ENCODE results near the gene TSPEAR.

DNA sequence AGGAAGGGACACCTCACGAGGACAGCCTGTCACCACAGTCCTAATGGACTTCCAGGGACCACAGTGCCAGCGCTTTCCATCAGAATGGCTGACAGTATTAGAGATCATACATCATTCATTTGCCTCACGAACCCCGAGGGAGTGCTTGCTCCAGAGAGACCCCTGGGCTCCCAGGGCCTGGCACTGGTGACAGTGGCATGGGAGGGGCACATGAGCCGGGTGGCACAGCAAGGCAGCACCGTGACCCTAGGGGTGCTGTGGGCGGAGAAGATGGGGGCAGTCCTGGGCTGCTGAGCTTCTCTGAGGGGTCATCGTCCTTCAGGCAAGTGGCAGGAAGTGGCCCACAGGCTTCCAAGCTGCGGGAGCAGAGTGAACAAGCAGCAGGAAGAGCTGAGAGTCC lies 16.4 kb upstream of the TSPEAR start:
- no peak for TF ChIP-seq POLR2A (IDR thresholded peaks at IDR 0.05; ENCODE audit: low read depth)
- TF ChIP-seq, protein P1, sequence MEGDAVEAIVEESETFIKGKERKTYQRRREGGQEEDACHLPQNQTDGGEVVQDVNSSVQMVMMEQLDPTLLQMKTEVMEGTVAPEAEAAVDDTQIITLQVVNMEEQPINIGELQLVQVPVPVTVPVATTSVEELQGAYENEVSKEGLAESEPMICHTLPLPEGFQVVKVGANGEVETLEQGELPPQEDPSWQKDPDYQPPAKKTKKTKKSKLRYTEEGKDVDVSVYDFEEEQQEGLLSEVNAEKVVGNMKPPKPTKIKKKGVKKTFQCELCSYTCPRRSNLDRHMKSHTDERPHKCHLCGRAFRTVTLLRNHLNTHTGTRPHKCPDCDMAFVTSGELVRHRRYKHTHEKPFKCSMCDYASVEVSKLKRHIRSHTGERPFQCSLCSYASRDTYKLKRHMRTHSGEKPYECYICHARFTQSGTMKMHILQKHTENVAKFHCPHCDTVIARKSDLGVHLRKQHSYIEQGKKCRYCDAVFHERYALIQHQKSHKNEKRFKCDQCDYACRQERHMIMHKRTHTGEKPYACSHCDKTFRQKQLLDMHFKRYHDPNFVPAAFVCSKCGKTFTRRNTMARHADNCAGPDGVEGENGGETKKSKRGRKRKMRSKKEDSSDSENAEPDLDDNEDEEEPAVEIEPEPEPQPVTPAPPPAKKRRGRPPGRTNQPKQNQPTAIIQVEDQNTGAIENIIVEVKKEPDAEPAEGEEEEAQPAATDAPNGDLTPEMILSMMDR (IDR thresholded peaks at IDR 0.05), result no peak
